A549 (cell line): Measurements from ENCODE around the gene TDRD12.
"Not testable (repeated sequence)": the region's sequence is repeated elsewhere in the genome, so short reads cannot be mapped to it uniquely, and the experiment has no call there.

Source experiments
- BHLHE40 ChIP-seq: IDR thresholded peaks from 2 replicates; pipeline ENCODE4 v1.6.1; 2012; ENCODE audit warnings: low read depth, low read length, inconsistent platforms
- CHD2 ChIP-seq: fragments of 150-350 bp; IDR thresholded peaks from 2 replicates; pipeline ENCODE4 v1.6.1; 2014; ENCODE audit warnings: low read length; ENCODE audit not compliant: partially characterized antibody
- CTCF ChIP-seq: fragments of >200 bp; sonication (Bioruptor Twin); formaldehyde crosslinking; IDR thresholded peaks from 3 replicates; pipeline ENCODE4 v1.5.1; 2016
- EHMT2 ChIP-seq: fragments of 200-600 bp; sonication (generic); IDR thresholded peaks from 2 replicates; pipeline ENCODE4 v1.6.1; 2016; ENCODE audit warnings: antibody characterized with exemption, low read depth, mild to moderate bottlenecking, moderate library complexity
- ELK1 ChIP-seq: fragments of 150-350 bp; IDR thresholded peaks from 2 replicates; pipeline ENCODE4 v1.6.1; 2014; ENCODE audit warnings: low read depth, mild to moderate bottlenecking, low read length
- JUN ChIP-seq, 2 experiments: fragments of >200 bp; sonication (Bioruptor Twin); formaldehyde crosslinking; IDR thresholded peaks; 2 replicates in 1 of 2; 3 replicates in 1 of 2; pipeline ENCODE4 v1.6.1; 2016 to 2017
- MAX ChIP-seq: IDR thresholded peaks from 2 replicates; pipeline ENCODE4 v1.6.1; 2012
- MYC ChIP-seq: IDR thresholded peaks from 2 replicates; pipeline ENCODE4 v1.6.1; 2012; ENCODE audit warnings: mild to moderate bottlenecking, inconsistent platforms, low read length, improper control_type of control experiment, borderline replicate concordance
- NR3C1 ChIP-seq: fragments of >200 bp; sonication (Bioruptor Twin); formaldehyde crosslinking; IDR thresholded peaks from 3 replicates; pipeline ENCODE4 v1.6.1; 2017
- POLR2A ChIP-seq: IDR thresholded peaks from 2 replicates; pipeline ENCODE4 v1.6.1; 2012; ENCODE audit warnings: mild to moderate bottlenecking, low read length
- RFX5 ChIP-seq: fragments of 450-650 bp; IDR thresholded peaks from 2 replicates; pipeline ENCODE4 v1.7.1; 2014; ENCODE audit warnings: antibody characterized with exemption, mild to moderate bottlenecking, moderate library complexity
- SMC3 ChIP-seq: fragments of >200 bp; sonication (Bioruptor Twin); formaldehyde crosslinking; IDR thresholded peaks from 3 replicates; pipeline ENCODE4 v1.6.1; 2018; ENCODE audit warnings: inconsistent platforms

GRCh38 chr19:32700129-32700528 lies 19.4 kb upstream of the TDRD12 start:
- TF ChIP-seq JUN (IDR thresholded peaks at IDR 0.05); CHD2; BHLHE40; CTCF; SMC3; MAX; POLR2A; EHMT2; NR3C1; RFX5; MYC; ELK1: not testable (repeated sequence)
